ENCODE measurements around the gene EFCAB6. TPM values are rescaled to one million over a fixed set of nuclear protein-coding genes. Genes with fewer than 3 reads are reported as not detected.

EFCAB6 gene
- total and polyA plus RNA-seq, 2 donors (not counting 3 experiments of a cell fraction or from before 2014, with no cell fraction given): 0.07 to 0.31 TPM

DNA sequence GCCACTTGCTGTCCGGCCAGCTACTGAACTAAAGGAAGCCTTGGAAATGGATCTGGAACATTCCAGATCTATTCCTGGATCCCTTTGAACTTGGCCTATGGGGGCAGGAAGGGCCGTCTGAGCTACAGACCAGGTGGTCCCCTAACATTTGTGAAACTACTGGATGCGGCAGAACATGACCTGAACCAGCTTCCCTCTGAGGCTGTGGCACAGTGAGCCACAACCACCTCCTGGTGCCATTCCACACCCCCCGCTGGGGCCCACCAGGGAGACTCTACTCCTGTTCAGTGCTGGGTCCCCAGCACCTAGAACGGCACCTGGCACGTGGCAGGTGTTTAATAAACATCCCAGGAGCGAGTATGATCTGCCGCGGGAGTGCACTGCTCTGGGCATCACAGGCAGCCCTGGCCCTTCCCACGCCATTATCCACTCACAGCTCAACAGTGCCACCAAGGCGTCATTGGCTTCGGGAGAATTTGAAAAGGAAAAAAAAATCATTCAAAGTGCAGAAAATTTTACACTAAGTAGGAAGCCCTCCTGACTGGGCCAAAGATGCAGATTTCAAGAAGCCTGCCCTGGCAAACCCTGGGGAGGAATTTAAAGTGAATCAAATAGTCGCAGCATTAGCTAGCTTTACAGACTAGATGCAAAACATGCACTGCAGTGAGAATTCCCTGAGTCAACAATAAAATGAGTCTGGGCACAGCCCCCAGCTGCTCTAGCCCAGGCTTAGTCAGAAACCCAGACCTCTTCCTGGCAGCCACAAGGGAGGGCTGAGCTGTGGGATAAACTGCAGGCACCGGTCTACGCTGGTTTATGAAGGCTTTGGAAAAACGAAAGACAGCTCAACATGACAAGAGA, 14.3 kb upstream of the EFCAB6 start:
- POLR2A ChIA-PET: no interaction called here
- intact Hi-C loops (cut with micrococcal nuclease) (no loop called here), dilution Hi-C loops (cut with MboI; ENCODE audit: extremely low pct_ligation_motif_present, low sequenced_read_pairs) (no loop called here)
- Histone ChIP-seq H3K9ac (replicated peaks; ENCODE audit: extremely low read depth, insufficient read depth, low read length) (no peak overlapping the region), H3K27ac (ENCODE audit: insufficient read depth, low read depth, low read length) (no peak overlapping the region), H3K4me2 (ENCODE audit: insufficient read depth, low read length) (no peak overlapping the region), H3K9me1 (replicated peaks; ENCODE audit: control insufficient read depth, extremely low read depth, insufficient read depth, low read length) (no peaks in the 10 kb centered on the region), H3K79me2 (ENCODE audit: control insufficient read depth, insufficient read depth, low read length) (no peaks in the 10 kb centered on the region), H3K4me1 (ENCODE audit: control insufficient read depth, extremely low read depth, insufficient read depth, low read length) (no peaks in the 10 kb centered on the region), H2AFZ (ENCODE audit: low read depth, low read length) (no peak overlapping the region), H4K20me1 (replicated peaks; ENCODE audit: control insufficient read depth, extremely low read depth, insufficient read depth, low read length) (no peaks in the 10 kb centered on the region), H3K36me3 (ENCODE audit: control insufficient read depth in 2 of 2, extremely low read depth in 1 of 2, insufficient read depth in 2 of 2, low read length in 2 of 2) (no peaks in the 10 kb centered on the region), H3K9me3 (replicated peaks; ENCODE audit: control insufficient read depth, insufficient read depth, low read length) (no peaks in the 10 kb centered on the region), H3K27me3 (ENCODE audit: control insufficient read depth in 2 of 2, insufficient read depth in 2 of 2, low read length in 2 of 2) (no peaks in the 10 kb centered on the region), H3K4me3 (replicated peaks in 1 of 3; ENCODE audit: insufficient read depth in 1 of 3, low read depth in 1 of 3, low read length in 3 of 3) (no peak overlapping the region)
- CTCF ChIA-PET: interaction anchor here (1.6 kb wide), 2 partner anchors 8 to 59 kb away, joined by 3 to 5 read pairs; no protein-coding TSS in a partner anchor
- TF ChIP-seq POLR2AphosphoS5 (IDR thresholded peaks at IDR 0.05; ENCODE audit: insufficient read depth, low read depth, low read length): no peak
- TF ChIP-seq MYC (IDR thresholded peaks at IDR 0.05; ENCODE audit: low read depth, low read length): no peak
- TF ChIP-seq EZH2 (IDR thresholded peaks at IDR 0.05; ENCODE audit: borderline replicate concordance, low read depth, low read length, severe bottlenecking): no peak
- no peak for TF ChIP-seq POLR2A (IDR thresholded peaks at IDR 0.05; ENCODE audit: low read depth, low read length)
- TF ChIP-seq, protein P1, sequence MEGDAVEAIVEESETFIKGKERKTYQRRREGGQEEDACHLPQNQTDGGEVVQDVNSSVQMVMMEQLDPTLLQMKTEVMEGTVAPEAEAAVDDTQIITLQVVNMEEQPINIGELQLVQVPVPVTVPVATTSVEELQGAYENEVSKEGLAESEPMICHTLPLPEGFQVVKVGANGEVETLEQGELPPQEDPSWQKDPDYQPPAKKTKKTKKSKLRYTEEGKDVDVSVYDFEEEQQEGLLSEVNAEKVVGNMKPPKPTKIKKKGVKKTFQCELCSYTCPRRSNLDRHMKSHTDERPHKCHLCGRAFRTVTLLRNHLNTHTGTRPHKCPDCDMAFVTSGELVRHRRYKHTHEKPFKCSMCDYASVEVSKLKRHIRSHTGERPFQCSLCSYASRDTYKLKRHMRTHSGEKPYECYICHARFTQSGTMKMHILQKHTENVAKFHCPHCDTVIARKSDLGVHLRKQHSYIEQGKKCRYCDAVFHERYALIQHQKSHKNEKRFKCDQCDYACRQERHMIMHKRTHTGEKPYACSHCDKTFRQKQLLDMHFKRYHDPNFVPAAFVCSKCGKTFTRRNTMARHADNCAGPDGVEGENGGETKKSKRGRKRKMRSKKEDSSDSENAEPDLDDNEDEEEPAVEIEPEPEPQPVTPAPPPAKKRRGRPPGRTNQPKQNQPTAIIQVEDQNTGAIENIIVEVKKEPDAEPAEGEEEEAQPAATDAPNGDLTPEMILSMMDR (IDR thresholded peaks at IDR 0.05; ENCODE audit: extremely low read depth in 1 of 2, insufficient read depth in 1 of 2, low read depth in 1 of 2, low read length in 2 of 2): no peak
- no peak for TF ChIP-seq GATA2 (IDR thresholded peaks at IDR 0.05; ENCODE audit: insufficient read depth, insufficient read length, low read depth, low read length)
- no TSS peak for BruUV-seq (replicated peaks)
- no peak for DNase-seq (ENCODE audit: low read depth, low spot score)
- FAIRE-seq: no peak

All from endothelial cell of umbilical vein (primary cell).